IMR-90 (cell line): Measurements from ENCODE around the gene KDM6B. TPM values are rescaled to one million over a fixed set of nuclear protein-coding genes. Genes with fewer than 3 reads are reported as not detected.

ENCODE experiments used
- ATAC-seq: fragments of 200-7000 bp; cut with Tn5 transposase; 2 replicates; pipeline ENCODE4 v1.9.1; 2020; ENCODE audit warnings: low read depth, mild to moderate bottlenecking, moderate library complexity
- BruUV-seq: library from RNA; stranded (reverse); fragments of 400-500 nt; replicated peaks from 2 replicates; lab custom pipeline; 2021; lab: Mats Ljungman, UMichigan
- CTCF ChIA-PET: fragments of 300-600 bp; formaldehyde crosslinking; extraction: SDS; loops from one replicate; lab custom pipeline; 2021; ENCODE audit warnings: antibody characterized with exemption; lab: Yijun Ruan, JAX
- POLR2A ChIA-PET: fragments of 300-600 bp; sonication (Branson Sonifier 250); formaldehyde crosslinking; loops from one replicate; lab custom pipeline; 2022; ENCODE audit warnings: antibody characterized with exemption; ENCODE audit not compliant: unreplicated experiment; lab: Charles Lee
- DNase-seq: peaks from one replicate; pipeline ENCODE4 v3.0.0; 2013
- H2AFZ ChIP-seq: replicated peaks from 2 replicates; pipeline ENCODE3; 2013; ENCODE audit warnings: low read length, mild to moderate bottlenecking; ENCODE audit not compliant: poor library complexity
- H2AK5ac ChIP-seq: 2 replicates; pipeline ENCODE4 v1.6.1; 2013; ENCODE audit warnings: low read depth, low read length, inconsistent platforms
- H2AK9ac ChIP-seq: replicated peaks from 2 replicates; pipeline ENCODE3; 2013; ENCODE audit warnings: mild to moderate bottlenecking, low read depth, low read length, moderate library complexity; ENCODE audit not compliant: poor library complexity
- H2BK120ac ChIP-seq: 2 replicates; pipeline ENCODE4 v1.6.1; 2013; ENCODE audit warnings: low read depth, low read length, inconsistent platforms
- H2BK15ac ChIP-seq: 3 replicates; pipeline ENCODE4 v1.6.1; 2013; ENCODE audit warnings: low read depth, low read length, inconsistent platforms
- H2BK20ac ChIP-seq: 2 replicates; pipeline ENCODE4 v1.6.1; 2013; ENCODE audit warnings: low read depth, mild to moderate bottlenecking, inconsistent platforms, low read length, moderate library complexity
- H2BK5ac ChIP-seq: 2 replicates; pipeline ENCODE4 v1.6.1; 2013; ENCODE audit warnings: mild to moderate bottlenecking, low read depth, low read length, inconsistent platforms; ENCODE audit not compliant: poor library complexity, severe bottlenecking
- H3K14ac ChIP-seq: replicated peaks from 2 replicates; pipeline ENCODE4 v1.6.1; 2013; ENCODE audit warnings: low read depth, low read length, inconsistent platforms
- H3K18ac ChIP-seq: 2 replicates; pipeline ENCODE4 v1.6.1; 2013; ENCODE audit warnings: low read depth, low read length, control low read depth
- H3K23ac ChIP-seq: 2 replicates; pipeline ENCODE4 v1.6.1; 2013; ENCODE audit warnings: low read depth, low read length, inconsistent platforms
- H3K27ac ChIP-seq: 2 replicates; pipeline ENCODE4 v1.5.1; 2013; ENCODE audit warnings: mild to moderate bottlenecking, control low read depth, low read length; ENCODE audit not compliant: insufficient read depth
- H3K27me3 ChIP-seq: 2 replicates; pipeline ENCODE4 v1.6.1; 2013; ENCODE audit warnings: low read length; ENCODE audit not compliant: control insufficient read depth, insufficient read depth
- H3K36me3 ChIP-seq: 2 replicates; pipeline ENCODE4 v1.6.1; 2013; ENCODE audit warnings: low read length, mixed read lengths; ENCODE audit not compliant: control insufficient read depth, insufficient read depth
- H3K4ac ChIP-seq: 2 replicates; pipeline ENCODE4 v1.6.1; 2013; ENCODE audit warnings: low read depth, low read length, inconsistent platforms
- H3K4me1 ChIP-seq: 2 replicates; pipeline ENCODE4 v1.6.1; 2013; ENCODE audit warnings: low read length, mixed read lengths; ENCODE audit not compliant: control insufficient read depth, insufficient read depth
- H3K4me2 ChIP-seq: 2 replicates; pipeline ENCODE4 v1.6.1; 2013; ENCODE audit warnings: low read depth, mild to moderate bottlenecking, control low read depth, low read length, moderate library complexity
- H3K4me3 ChIP-seq: 2 replicates; pipeline ENCODE4 v1.5.1; 2013; ENCODE audit warnings: low read depth, mild to moderate bottlenecking, control low read depth, low read length, moderate library complexity; ENCODE audit not compliant: insufficient read depth
- H3K56ac ChIP-seq: 2 replicates; pipeline ENCODE4 v1.6.1; 2013; ENCODE audit warnings: low read length, inconsistent platforms; ENCODE audit not compliant: insufficient read depth; ENCODE audit errors: extremely low read depth
- H3K79me1 ChIP-seq, 2 experiments: 2 replicates each; pipeline ENCODE4 v1.6.1; 2013; ENCODE audit warnings: low read length in 2 of 2, inconsistent platforms in 1 of 2, low read depth in 1 of 2
- H3K9ac ChIP-seq: 2 replicates; pipeline ENCODE4 v1.6.1; 2013; ENCODE audit warnings: low read depth, low read length, control low read depth
- H3K9me1 ChIP-seq: 2 replicates; pipeline ENCODE4 v1.6.1; 2013; ENCODE audit warnings: low read length, inconsistent platforms; ENCODE audit not compliant: insufficient read depth
- H3K9me3 ChIP-seq: 2 replicates; pipeline ENCODE4 v1.6.1; 2013; ENCODE audit warnings: low read length; ENCODE audit not compliant: control insufficient read depth, insufficient read depth
- H4K20me1 ChIP-seq: 2 replicates; pipeline ENCODE4 v1.6.1; 2013; ENCODE audit warnings: low read length, inconsistent platforms; ENCODE audit not compliant: insufficient read depth
- H4K5ac ChIP-seq: 2 replicates; pipeline ENCODE4 v1.6.1; 2013; ENCODE audit warnings: mild to moderate bottlenecking, low read depth, low read length, control low read depth
- H4K8ac ChIP-seq, 2 experiments: 2 replicates each; pipeline ENCODE4 v1.6.1; 2013; ENCODE audit warnings: low read depth in 2 of 2, low read length in 2 of 2, control low read depth in 1 of 2, inconsistent platforms in 1 of 2
- H4K91ac ChIP-seq: 2 replicates; pipeline ENCODE4 v1.6.1; 2013; ENCODE audit warnings: low read depth, low read length, inconsistent platforms; ENCODE audit not compliant: insufficient read depth
- BHLHE40 ChIP-seq: fragments of 150-350 bp; IDR thresholded peaks from 2 replicates; pipeline ENCODE4 v1.6.1; 2016; ENCODE audit warnings: mild to moderate bottlenecking, low read depth, low read length
- CEBPB ChIP-seq: IDR thresholded peaks from 2 replicates; pipeline ENCODE4 v1.6.1; 2012; ENCODE audit warnings: low read depth, low read length, improper control_type of control experiment
- CHD1 ChIP-seq: IDR thresholded peaks from 2 replicates; pipeline ENCODE4 v1.6.1; 2012; ENCODE audit warnings: low read depth, low read length, improper control_type of control experiment
- CTCF ChIP-seq: conservative IDR thresholded peaks from 2 replicates; pipeline ENCODE4 v1.5.1; 2012; ENCODE audit warnings: mild to moderate bottlenecking, low read depth, low read length, improper control_type of control experiment
- ELK1 ChIP-seq: fragments of 150-350 bp; IDR thresholded peaks from 2 replicates; pipeline ENCODE4 v1.6.1; 2016; ENCODE audit warnings: low read depth, mild to moderate bottlenecking, low read length, moderate library complexity, borderline replicate concordance
- FOS ChIP-seq: fragments of 150-350 bp; IDR thresholded peaks from 2 replicates; pipeline ENCODE4 v1.6.1; 2016; ENCODE audit warnings: low read depth, low read length
- MAFK ChIP-seq: IDR thresholded peaks from 2 replicates; pipeline ENCODE4 v1.6.1; 2012; ENCODE audit warnings: low read depth, low read length, improper control_type of control experiment
- MAZ ChIP-seq: IDR thresholded peaks from 2 replicates; pipeline ENCODE4 v1.6.1; 2012; ENCODE audit warnings: low read depth, mild to moderate bottlenecking, low read length, improper control_type of control experiment, moderate library complexity, borderline replicate concordance
- MXI1 ChIP-seq: IDR thresholded peaks from 2 replicates; pipeline ENCODE4 v1.6.1; 2012; ENCODE audit warnings: low read depth, mild to moderate bottlenecking, low read length, moderate library complexity, borderline replicate concordance
- NFE2L2 ChIP-seq: fragments of 150-350 bp; IDR thresholded peaks from 2 replicates; pipeline ENCODE4 v1.6.1; 2016; ENCODE audit warnings: low read depth, mild to moderate bottlenecking, low read length
- POLR2A ChIP-seq: IDR thresholded peaks from 2 replicates; pipeline ENCODE4 v1.6.1; 2012; ENCODE audit warnings: mild to moderate bottlenecking, low read depth, low read length
- RAD21 ChIP-seq: IDR thresholded peaks from 2 replicates; pipeline ENCODE4 v1.6.1; 2012; ENCODE audit warnings: low read length, improper control_type of control experiment
- RCOR1 ChIP-seq: IDR thresholded peaks from 2 replicates; pipeline ENCODE4 v1.6.1; 2012; ENCODE audit warnings: mild to moderate bottlenecking, low read length, improper control_type of control experiment; ENCODE audit not compliant: insufficient replicate concordance
- RFX5 ChIP-seq: IDR thresholded peaks from 2 replicates; pipeline ENCODE4 v1.8.0; 2012; ENCODE audit warnings: low read depth, mild to moderate bottlenecking, low read length, moderate library complexity
- SMC3 ChIP-seq: fragments of 150-350 bp; IDR thresholded peaks from 2 replicates; pipeline ENCODE4 v1.6.1; 2016; ENCODE audit warnings: low read depth, mild to moderate bottlenecking, antibody characterized with exemption, low read length, moderate library complexity
- USF2 ChIP-seq: fragments of 150-350 bp; IDR thresholded peaks from 2 replicates; pipeline ENCODE4 v1.6.1; 2017; ENCODE audit warnings: mild to moderate bottlenecking, antibody characterized with exemption, low read length, low read depth
- WGBS, 2 experiments: methylation state at CpG; one replicate each; pipeline versions ENCODE4 v1.1.5 to v1.1.7; 2013; ENCODE audit warnings: missing lambda C conversion rate in 2 of 2; ENCODE audit not compliant: insufficient read length in 1 of 2; ENCODE audit errors: extremely low coverage in 2 of 2; 5-methylcytosine and 5-hydroxymethylcytosine counted together
- dilution Hi-C: fragments of 300-500 bp; cut with HindIII; formaldehyde crosslinking; loops from one replicate; pipeline ENCODE4 v1.14.3; 2018; ENCODE audit warnings: low sequenced_read_pairs; ENCODE audit not compliant: unreplicated experiment
- in situ Hi-C: fragments of 300-500 bp; cut with MboI; formaldehyde crosslinking; loops from 3 replicates; pipeline ENCODE4 v1.14.3; 2019; ENCODE audit warnings: low sequenced_read_pairs, inconsistent platforms, mixed read lengths
- intact Hi-C: fragments of 100-400 bp; cut with micrococcal nuclease; formaldehyde crosslinking; loops from 2 replicates; pipeline ENCODE4 v1.10.0; 2022
- polyA plus RNA-seq, 3 experiments: library from polyadenylated mRNA; depleted of rRNA; stranded (reverse); fragments of >200 nt; gene quantifications; 2 replicates each; pipeline ENCODE4 v1.2.3, GENCODE V29; 2012; ENCODE audit warnings: low replicate concordance in 1 of 3
- total RNA-seq: library from RNA; depleted of rRNA; stranded (reverse); fragments of >200 nt; gene quantifications from 2 replicates; pipeline ENCODE4 v1.2.3, GENCODE V29; 2012

The KDM6B gene
- total and polyA plus RNA-seq, 2 of the 4 experiments (the other 2 are of a cell fraction): 0.72 to 3.5 TPM

GRCh38 chr17:7792611-7793010 is 41.4 kb upstream of the KDM6B start:
- H3K9ac ChIP-seq: no peak overlapping the region
- H3K27ac ChIP-seq: no peak overlapping the region
- H2BK15ac ChIP-seq: no peak overlapping the region
- DNase-seq (no peak), ATAC-seq (no peak)
- H3K4me1 ChIP-seq: no peaks in the 10 kb centered on the region
- no peak overlapping the region for H2BK120ac ChIP-seq
- CTCF ChIA-PET: no interaction called here
- H2BK20ac ChIP-seq: no peak overlapping the region
- no peaks in the 10 kb centered on the region for H3K9me1 ChIP-seq
- H4K8ac ChIP-seq: no peak overlapping the region
- no peaks in the 10 kb centered on the region for H4K20me1 ChIP-seq
- no peak overlapping the region for H3K23ac ChIP-seq
- H2AK5ac ChIP-seq: no peak overlapping the region
- dilution Hi-C loops (no loop called here), intact Hi-C loops (no loop called here), in situ Hi-C loops (no loop called here)
- no peak overlapping the region for H2AFZ ChIP-seq
- H3K18ac ChIP-seq: no peak overlapping the region
- H2AK9ac ChIP-seq: no peak overlapping the region
- H3K4me2 ChIP-seq: no peak overlapping the region
- 76% methylated on average over 9 of the region's 17 CpGs; no CpG with 5 or more reads in 1 of the 2 experiments for WGBS, 2 experiments
- H3K4me3 ChIP-seq: no peak overlapping the region
- no peaks in the 10 kb centered on the region for H3K36me3 ChIP-seq
- no peak overlapping the region for H3K14ac ChIP-seq
- H3K27me3 ChIP-seq: peaks cover 31% of the 10 kb centered on the region
- H3K9me3 ChIP-seq: no peaks in the 10 kb centered on the region
- no peak overlapping the region for H2BK5ac ChIP-seq
- POLR2A ChIA-PET: no interaction called here
- no TSS peak for BruUV-seq
- no peak overlapping the region for H4K5ac ChIP-seq
- H3K56ac ChIP-seq: no peak overlapping the region
- H3K79me1 ChIP-seq: no peaks in the 10 kb centered on the region
- no peak overlapping the region for H4K91ac ChIP-seq
- TF ChIP-seq NFE2L2 (no peak), FOS (no peak), RFX5 (no peak), USF2 (no peak), CEBPB (no peak), MXI1 (no peak), SMC3 (no peak), ELK1 (no peak), BHLHE40 (no peak), CHD1 (no peak), POLR2A (no peak), RAD21 (no peak), MAZ (no peak), MAFK (no peak), CTCF (no peak), RCOR1 (no peak)
- no peak overlapping the region for H3K4ac ChIP-seq
